ENCODE data around the gene NRCAM.
"Not testable (repeated sequence)": the region's sequence is repeated elsewhere in the genome, so short reads cannot be mapped to it uniquely, and the experiment has no call there.

The NRCAM gene

DNA sequence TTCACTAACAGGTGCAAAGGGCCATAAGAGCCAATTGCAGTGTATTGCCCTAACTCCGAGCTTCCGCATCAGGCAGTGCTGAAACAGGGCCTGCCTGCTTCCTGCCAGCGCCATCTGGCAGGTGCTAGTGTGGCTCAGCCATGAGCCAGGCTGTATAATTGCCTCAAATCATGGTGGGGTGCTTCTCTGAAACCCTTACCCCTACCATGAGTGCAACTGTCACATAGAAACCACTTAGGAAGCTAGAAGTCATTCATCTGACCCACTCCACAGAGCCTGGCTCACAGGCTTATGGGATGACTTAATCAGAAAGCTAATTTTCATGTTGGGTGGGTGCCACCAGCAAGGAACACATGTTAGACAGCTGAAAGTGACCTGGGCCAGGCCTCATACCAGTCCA lies 192.8 kb downstream of the NRCAM start:
- Histone ChIP-seq H3K27me3 (ENCODE audit: control insufficient read depth, insufficient read depth, low read length) (no peaks in the 10 kb centered on the region), H3K36me3 (ENCODE audit: control insufficient read depth, insufficient read depth, low read length) (no peaks in the 10 kb centered on the region), H3K9me3 (ENCODE audit: control insufficient read depth, low read length) (no peaks in the 10 kb centered on the region), H3K4me1 (peaks cover 7% of the 10 kb centered on the region), H2AFZ (no peak overlapping the region), H3K9ac (no peak overlapping the region), H3K27ac (no peak overlapping the region), H3K79me2 (no peaks in the 10 kb centered on the region), H3K4me3 (ENCODE audit: low read depth, low read length) (no peak overlapping the region), H3K4me2 (ENCODE audit: low read length) (no peak overlapping the region)
- TF ChIP-seq, protein P1, sequence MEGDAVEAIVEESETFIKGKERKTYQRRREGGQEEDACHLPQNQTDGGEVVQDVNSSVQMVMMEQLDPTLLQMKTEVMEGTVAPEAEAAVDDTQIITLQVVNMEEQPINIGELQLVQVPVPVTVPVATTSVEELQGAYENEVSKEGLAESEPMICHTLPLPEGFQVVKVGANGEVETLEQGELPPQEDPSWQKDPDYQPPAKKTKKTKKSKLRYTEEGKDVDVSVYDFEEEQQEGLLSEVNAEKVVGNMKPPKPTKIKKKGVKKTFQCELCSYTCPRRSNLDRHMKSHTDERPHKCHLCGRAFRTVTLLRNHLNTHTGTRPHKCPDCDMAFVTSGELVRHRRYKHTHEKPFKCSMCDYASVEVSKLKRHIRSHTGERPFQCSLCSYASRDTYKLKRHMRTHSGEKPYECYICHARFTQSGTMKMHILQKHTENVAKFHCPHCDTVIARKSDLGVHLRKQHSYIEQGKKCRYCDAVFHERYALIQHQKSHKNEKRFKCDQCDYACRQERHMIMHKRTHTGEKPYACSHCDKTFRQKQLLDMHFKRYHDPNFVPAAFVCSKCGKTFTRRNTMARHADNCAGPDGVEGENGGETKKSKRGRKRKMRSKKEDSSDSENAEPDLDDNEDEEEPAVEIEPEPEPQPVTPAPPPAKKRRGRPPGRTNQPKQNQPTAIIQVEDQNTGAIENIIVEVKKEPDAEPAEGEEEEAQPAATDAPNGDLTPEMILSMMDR (IDR thresholded peaks at IDR 0.05): no peak

DNA sequence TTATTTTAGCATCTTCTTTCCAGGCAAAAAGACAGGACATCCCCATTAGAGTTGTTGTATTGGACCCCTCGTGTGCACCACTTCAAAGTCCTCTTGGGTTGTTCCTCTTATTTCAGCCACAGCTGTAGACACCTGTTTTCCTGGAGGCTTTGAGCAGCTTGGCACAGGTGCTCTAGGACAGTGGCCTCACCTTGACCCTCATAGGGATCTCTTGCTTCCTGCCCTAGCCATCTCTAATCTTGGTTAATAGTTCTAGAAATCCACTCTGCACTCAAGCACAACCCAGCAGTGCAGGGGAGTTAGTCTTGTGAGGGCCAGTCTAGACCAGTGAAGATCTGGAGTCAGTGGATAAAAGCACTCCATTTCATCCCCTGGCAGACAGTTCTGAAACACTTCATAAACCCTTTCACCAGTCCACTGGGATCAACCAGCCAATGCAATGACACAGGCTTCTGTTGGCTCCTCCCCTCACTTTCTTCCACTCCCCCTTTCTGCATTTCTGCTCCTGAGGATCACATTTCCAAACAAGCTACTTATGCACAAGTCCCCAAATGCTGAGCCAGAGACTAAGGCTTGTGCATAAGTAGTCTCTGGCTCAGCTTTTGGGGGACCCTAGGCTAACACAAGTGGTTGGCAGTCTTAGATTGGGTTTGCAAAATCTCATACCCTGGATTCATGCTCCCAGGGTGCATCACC lies 194.5 kb downstream of the NRCAM start:
- Histone ChIP-seq H3K27ac (no peak overlapping the region), H3K9me3 (ENCODE audit: control insufficient read depth, low read length) (no peaks in the 10 kb centered on the region)

DNA sequence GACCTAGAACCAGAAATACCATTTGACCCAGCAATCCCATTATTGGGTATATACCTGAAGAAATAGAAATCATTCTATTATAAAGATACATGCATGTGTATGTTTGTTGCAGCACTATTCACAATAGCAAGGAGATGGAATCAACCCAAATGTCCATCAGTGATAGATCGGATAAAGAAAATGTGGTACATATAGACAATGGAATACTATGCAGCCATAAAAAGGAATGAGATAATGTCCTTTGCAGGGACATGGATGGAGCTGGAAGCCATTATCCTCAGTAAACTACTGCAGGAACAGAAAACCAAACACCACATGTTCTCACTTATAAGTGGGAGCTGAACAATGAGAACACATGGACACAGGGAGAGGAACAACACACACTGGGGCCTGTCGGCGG lies 196.8 kb downstream of the NRCAM start:
- not testable (repeated sequence) for H3K9ac ChIP-seq; H3K79me2 ChIP-seq; H3K27me3 ChIP-seq (ENCODE audit: control insufficient read depth, insufficient read depth, low read length); H3K36me3 ChIP-seq (ENCODE audit: control insufficient read depth, insufficient read depth, low read length); H3K27ac ChIP-seq; H3K4me3 ChIP-seq (ENCODE audit: low read depth, low read length); H2AFZ ChIP-seq; H3K4me2 ChIP-seq (ENCODE audit: low read length); H3K9me3 ChIP-seq (ENCODE audit: control insufficient read depth, low read length); H3K4me1 ChIP-seq

More for the DNA sequence above, 194.5 kb downstream of the NRCAM start:
- Histone ChIP-seq H3K9ac (no peak overlapping the region), H3K4me3 (ENCODE audit: low read depth, low read length) (no peak overlapping the region), H3K79me2 (no peaks in the 10 kb centered on the region), H3K27me3 (ENCODE audit: control insufficient read depth, insufficient read depth, low read length) (no peaks in the 10 kb centered on the region), H3K4me1 (peaks cover 7% of the 10 kb centered on the region), H3K4me2 (ENCODE audit: low read length) (no peak overlapping the region), H3K36me3 (ENCODE audit: control insufficient read depth, insufficient read depth, low read length) (no peaks in the 10 kb centered on the region), H2AFZ (no peak overlapping the region)
- TF ChIP-seq, protein P1 (IDR thresholded peaks at IDR 0.05): no peak

DNA sequence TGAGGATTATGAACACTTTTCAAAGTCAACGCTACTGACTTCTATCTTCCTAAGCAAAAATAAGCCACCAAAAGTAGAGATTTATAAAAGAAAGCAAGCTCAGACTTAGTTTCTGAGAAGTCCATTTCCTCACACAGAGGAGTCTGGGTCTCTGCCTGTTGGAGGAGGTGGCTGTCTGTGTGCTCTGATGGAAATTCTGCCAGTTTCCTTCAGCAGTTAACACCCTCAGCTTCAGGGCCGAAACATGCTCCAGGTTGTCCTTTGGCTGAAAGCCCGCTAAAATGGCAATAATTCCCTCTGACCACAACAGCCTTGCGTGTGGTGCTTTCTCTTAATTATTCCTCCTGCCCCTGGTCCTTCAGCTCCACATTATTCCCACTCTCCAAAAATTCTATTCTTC lies 198.3 kb downstream of the NRCAM start:
- Histone ChIP-seq H3K4me3 (ENCODE audit: low read depth, low read length) (no peak overlapping the region), H3K79me2 (no peaks in the 10 kb centered on the region), H3K4me2 (ENCODE audit: low read length) (no peak overlapping the region), H3K27me3 (ENCODE audit: control insufficient read depth, insufficient read depth, low read length) (no peaks in the 10 kb centered on the region), H3K9me3 (ENCODE audit: control insufficient read depth, low read length) (no peaks in the 10 kb centered on the region), H3K36me3 (ENCODE audit: control insufficient read depth, insufficient read depth, low read length) (no peaks in the 10 kb centered on the region), H3K27ac (no peak overlapping the region), H3K4me1 (peaks cover 4% of the 10 kb centered on the region), H3K9ac (no peak overlapping the region), H2AFZ (no peak overlapping the region)
- TF ChIP-seq, protein P1 (IDR thresholded peaks at IDR 0.05): no peak

DNA sequence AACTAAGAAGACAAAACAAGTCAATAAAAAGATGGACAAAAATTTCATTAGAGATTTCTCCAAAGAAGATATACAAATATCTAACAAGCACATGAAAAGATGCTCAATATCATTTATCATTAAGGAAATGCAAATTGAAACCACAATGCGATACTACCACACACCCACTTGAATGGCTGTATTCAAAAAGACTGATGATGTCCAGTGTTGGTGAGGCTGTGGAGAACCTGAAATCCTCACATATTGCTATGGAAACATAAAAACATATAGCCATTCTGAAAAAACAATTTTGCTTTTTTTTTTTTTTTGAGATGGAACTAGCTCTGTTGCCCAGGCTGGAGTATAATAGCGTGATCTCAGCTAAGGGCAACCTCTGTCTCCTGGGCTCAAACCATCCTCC lies 202.0 kb downstream of the NRCAM start:
- H3K4me2 ChIP-seq (ENCODE audit: low read length): no peak overlapping the region
- H3K79me2 ChIP-seq: peaks cover 3% of the 10 kb centered on the region
- peaks cover 19% of the 10 kb centered on the region for H3K4me1 ChIP-seq
- no peak overlapping the region for H3K27ac ChIP-seq
- H3K4me3 ChIP-seq (ENCODE audit: low read depth, low read length): no peak overlapping the region
- no peaks in the 10 kb centered on the region for H3K36me3 ChIP-seq (ENCODE audit: control insufficient read depth, insufficient read depth, low read length)
- H3K9ac ChIP-seq: no peak overlapping the region
- H2AFZ ChIP-seq: no peak overlapping the region
- H3K27me3 ChIP-seq (ENCODE audit: control insufficient read depth, insufficient read depth, low read length): no peaks in the 10 kb centered on the region
- H3K9me3 ChIP-seq (ENCODE audit: control insufficient read depth, low read length): no peaks in the 10 kb centered on the region
- TF ChIP-seq, protein P1 (IDR thresholded peaks at IDR 0.05): no peak

Measured in parathyroid adenoma (tissue), 2 donors.